Measurements from ENCODE around the gene TWF1. TPM values are rescaled to one million over a fixed set of nuclear protein-coding genes. Genes with fewer than 3 reads are reported as not detected.
"Not testable (repeated sequence)": the region's sequence is repeated elsewhere in the genome, so short reads cannot be mapped to it uniquely, and the experiment has no call there.

Gene TWF1
- total RNA-seq, 1 donor from 2014 or later, result 99.3 TPM

- peak within 1 kb of the TSS; percentile 75 for H3K4me3 ChIP-seq (ENCODE audit: low read depth, low read length)
- peak; percentile 75 for DNase-seq (ENCODE audit: low read depth)
- TF ChIP-seq CTCF (conservative IDR thresholded peaks at IDR 0.05; ENCODE audit: low read depth, low read length), result peak; percentile 47
Observed at GRCh38 chr12:43758728-43759563, 47.2 kb downstream of the TWF1 start, which contains the start of the genes IRAK4 and PUS7L. Gene IRAK4, plus strand, starts transcription at chr12:43758951. Its CDS starts 9,161 bp downstream, at chr12:43768112. Gene PUS7L, minus strand, starts transcription at chr12:43758790. Its CDS starts 3,545 bp downstream, at chr12:43755245.

GRCh38 chr12:43758247-43758727 lies 47.8 kb downstream of the TWF1 start:
- no peak for TF ChIP-seq CTCF (conservative IDR thresholded peaks at IDR 0.05; ENCODE audit: low read depth, low read length)
- peak overlapping the region; percentile 75 for H3K4me3 ChIP-seq (ENCODE audit: low read depth, low read length)
- peak; percentile 0 for DNase-seq (ENCODE audit: low read depth)

- DNase-seq (ENCODE audit: low read depth), result no peak
- TF ChIP-seq CTCF (conservative IDR thresholded peaks at IDR 0.05; ENCODE audit: low read depth, low read length), result no peak
- H3K4me3 ChIP-seq (ENCODE audit: low read depth, low read length), result no peak overlapping the region
Observed at GRCh38 chr12:43754015-43754414, 52.1 kb downstream of the TWF1 start.

- H3K4me3 ChIP-seq (ENCODE audit: low read depth, low read length); DNase-seq (ENCODE audit: low read depth): not testable (repeated sequence)
Observed at GRCh38 chr12:43751360-43751759, 54.8 kb downstream of the TWF1 start.

GRCh38 chr12:43750814-43751213 lies 55.3 kb downstream of the TWF1 start:
- no peak overlapping the region for H3K4me3 ChIP-seq (ENCODE audit: low read depth, low read length)
- no peak for TF ChIP-seq CTCF (conservative IDR thresholded peaks at IDR 0.05; ENCODE audit: low read depth, low read length)
- no peak for DNase-seq (ENCODE audit: low read depth)

GRCh38 chr12:43749016-43749415 lies 57.1 kb downstream of the TWF1 start:
- DNase-seq (ENCODE audit: low read depth), result no peak
- TF ChIP-seq CTCF (conservative IDR thresholded peaks at IDR 0.05; ENCODE audit: low read depth, low read length), result no peak
- no peak overlapping the region for H3K4me3 ChIP-seq (ENCODE audit: low read depth, low read length)

GRCh38 chr12:43744826-43745225 lies 61.3 kb downstream of the TWF1 start:
- DNase-seq (ENCODE audit: low read depth), result no peak
- H3K4me3 ChIP-seq (ENCODE audit: low read depth, low read length), result no peak overlapping the region
- TF ChIP-seq CTCF (conservative IDR thresholded peaks at IDR 0.05; ENCODE audit: low read depth, low read length), result no peak

Other genes with a start within 250 kb of the TWF1 start
- 6.3 and 11.0 TPM in 2 replicates for gene PUS7L, start 47.5 kb downstream of the TWF1 start, total RNA-seq
- 9.7 and 11.3 TPM in 2 replicates for gene IRAK4, start 47.4 kb downstream of the TWF1 start, total RNA-seq
- 3.8 and 6.4 TPM in 2 replicates for gene TMEM117, start 29.8 kb upstream of the TWF1 start, total RNA-seq